Ishikawa (cell line): ENCODE data around the gene KRTAP4-9.

Experiments
- CEBPB ChIP-seq: IDR thresholded peaks from 2 replicates; pipeline ENCODE4 v1.6.1; 2012
- CREB1 ChIP-seq: IDR thresholded peaks from 2 replicates; pipeline ENCODE4 v1.6.1; 2012; ENCODE audit warnings: low read depth
- EGR1 ChIP-seq: IDR thresholded peaks from 2 replicates; pipeline ENCODE4 v1.6.1; 2012
- EP300 ChIP-seq: IDR thresholded peaks from 2 replicates; pipeline ENCODE4 v1.6.1; 2012; ENCODE audit warnings: borderline replicate concordance
- FOXM1 ChIP-seq: IDR thresholded peaks from 2 replicates; pipeline ENCODE4 v1.6.1; 2012; ENCODE audit warnings: low read depth, borderline replicate concordance
- MAX ChIP-seq: IDR thresholded peaks from 2 replicates; pipeline ENCODE4 v1.6.1; 2012
- NFIC ChIP-seq: IDR thresholded peaks from 2 replicates; pipeline ENCODE4 v1.6.1; 2012
- RAD21 ChIP-seq: IDR thresholded peaks from 2 replicates; pipeline ENCODE4 v1.6.1; 2012; ENCODE audit warnings: low read depth
- REST ChIP-seq: IDR thresholded peaks from 2 replicates; pipeline ENCODE4 v1.6.1; 2012; ENCODE audit warnings: low read depth, mild to moderate bottlenecking
- TAF1 ChIP-seq: IDR thresholded peaks from 2 replicates; pipeline ENCODE4 v1.6.1; 2012; ENCODE audit warnings: low read depth, mild to moderate bottlenecking
- TCF12 ChIP-seq: IDR thresholded peaks from 2 replicates; pipeline ENCODE4 v1.6.1; 2012; ENCODE audit warnings: low read depth
- TEAD4 ChIP-seq: IDR thresholded peaks from 2 replicates; pipeline ENCODE4 v1.6.1; 2012
- USF1 ChIP-seq: IDR thresholded peaks from 2 replicates; pipeline ENCODE4 v1.6.1; 2012
- YY1 ChIP-seq: IDR thresholded peaks from 2 replicates; pipeline ENCODE4 v1.6.1; 2012; ENCODE audit warnings: low read depth
- ZBTB7A ChIP-seq: IDR thresholded peaks from 2 replicates; pipeline ENCODE4 v1.6.1; 2012; ENCODE audit warnings: low read depth

KRTAP4-9 gene

GRCh38 chr17:41127371-41127770 is 22.2 kb downstream of the KRTAP4-9 start:
- no peak for TF ChIP-seq NFIC
- no peak for TF ChIP-seq USF1

- no peak for TF ChIP-seq TCF12
- TF ChIP-seq CREB1 = no peak
- no peak for TF ChIP-seq NFIC
- TF ChIP-seq USF1 = no peak
- no peak for TF ChIP-seq EP300
- no peak for TF ChIP-seq MAX
- TF ChIP-seq TAF1 = no peak
- no peak for TF ChIP-seq EGR1
- TF ChIP-seq FOXM1 = no peak
- no peak for TF ChIP-seq RAD21
- no peak for TF ChIP-seq ZBTB7A
- no peak for TF ChIP-seq CEBPB
- TF ChIP-seq REST = no peak
- TF ChIP-seq TEAD4 = no peak
- TF ChIP-seq YY1 = no peak
Measured at GRCh38 chr17:41131979-41132378, 26.8 kb downstream of the KRTAP4-9 start.

GRCh38 chr17:41133880-41134735 is 28.9 kb downstream of the KRTAP4-9 start:
- no peak for TF ChIP-seq CEBPB

- no peak for TF ChIP-seq REST
Measured at GRCh38 chr17:41140360-41141131, 35.4 kb downstream of the KRTAP4-9 start, which contains the start of gene KRTAP4-6. Gene KRTAP4-6, minus strand, starts transcription at chr17:41140544. Its CDS starts 57 bp downstream, at chr17:41140487.

GRCh38 chr17:41141361-41141760 is 36.2 kb downstream of the KRTAP4-9 start:
- TF ChIP-seq EP300 (no peak), ZBTB7A (no peak), TEAD4 (no peak), REST (no peak), NFIC (no peak), MAX (no peak), FOXM1 (no peak), CEBPB (no peak), RAD21 (no peak), CREB1 (no peak), TCF12 (no peak), YY1 (no peak), EGR1 (no peak), USF1 (no peak), TAF1 (no peak)
